ENCODE data around the gene PGAP6.

- TF ChIP-seq CTCF (IDR thresholded peaks at IDR 0.05) (no peak), POLR2A (IDR thresholded peaks at IDR 0.05; ENCODE audit: low read depth) (no peak)
Observed at GRCh38 chr16:379183-379960, 2.4 kb downstream of the PGAP6 start.

All from esophagus muscularis mucosa (tissue), 3 donors.